HG03442 (cell line): Measurements from ENCODE around the gene FAM111B.
"Not testable (repeated sequence)": the region's sequence is repeated elsewhere in the genome, so short reads cannot be mapped to it uniquely, and the experiment has no call there.

Experiments
- ATAC-seq: cut with Tn5 transposase; IDR thresholded peaks from one replicate; pipeline ENCODE4 v1.9.1; 2021; ENCODE audit warnings: mild to moderate bottlenecking, moderate library complexity; ENCODE audit not compliant: unreplicated experiment

Gene FAM111B

DNA sequence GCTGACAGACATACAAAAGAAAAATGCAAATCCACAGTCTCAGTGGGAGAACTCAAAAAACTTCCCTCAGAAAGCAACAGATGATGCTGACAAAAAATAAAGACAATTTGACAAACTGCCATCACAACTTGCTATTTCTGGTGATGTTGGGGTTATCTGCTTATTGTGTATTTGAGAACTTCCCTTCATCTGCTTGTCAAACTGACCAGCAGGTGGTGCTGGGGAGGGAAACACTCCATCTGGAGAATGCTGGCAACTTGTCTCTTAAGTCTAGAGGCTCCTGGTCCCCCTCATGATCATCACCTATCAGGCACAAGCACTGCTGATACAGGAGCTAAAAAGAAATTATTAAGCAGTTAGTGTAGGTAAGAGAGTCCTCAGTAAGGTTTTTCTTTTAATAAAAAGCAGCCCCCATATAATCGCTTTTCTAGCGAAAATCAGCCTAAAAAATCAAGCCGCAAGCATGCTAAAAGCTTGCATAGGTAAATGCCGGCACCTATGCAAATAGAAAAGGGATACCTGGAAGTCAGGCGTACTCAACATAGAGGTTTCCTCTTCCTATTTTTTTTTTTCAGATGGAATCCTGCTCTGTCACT is 9.8 kb upstream of the FAM111B start:
- ATAC-seq, result no peak

DNA sequence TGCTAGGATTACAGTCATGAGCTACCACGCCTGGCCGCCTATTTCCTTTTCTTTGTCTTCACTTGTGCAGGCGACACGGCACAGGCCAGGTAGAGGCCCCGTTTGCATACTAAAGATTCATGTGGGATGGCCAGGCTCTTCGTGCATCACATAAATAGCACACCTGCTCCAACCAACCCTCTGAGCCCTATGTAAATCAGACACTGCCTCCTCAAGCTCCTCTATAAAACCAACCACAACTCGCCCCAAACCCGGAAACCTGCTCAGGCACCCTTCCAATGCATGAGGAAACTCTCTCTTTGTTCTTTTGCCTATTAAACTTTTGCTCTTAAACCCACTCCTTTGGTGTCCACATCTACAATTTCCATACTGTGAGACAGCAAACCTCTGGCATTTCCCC is 9.1 kb upstream of the FAM111B start:
- not testable (repeated sequence) for ATAC-seq

DNA sequence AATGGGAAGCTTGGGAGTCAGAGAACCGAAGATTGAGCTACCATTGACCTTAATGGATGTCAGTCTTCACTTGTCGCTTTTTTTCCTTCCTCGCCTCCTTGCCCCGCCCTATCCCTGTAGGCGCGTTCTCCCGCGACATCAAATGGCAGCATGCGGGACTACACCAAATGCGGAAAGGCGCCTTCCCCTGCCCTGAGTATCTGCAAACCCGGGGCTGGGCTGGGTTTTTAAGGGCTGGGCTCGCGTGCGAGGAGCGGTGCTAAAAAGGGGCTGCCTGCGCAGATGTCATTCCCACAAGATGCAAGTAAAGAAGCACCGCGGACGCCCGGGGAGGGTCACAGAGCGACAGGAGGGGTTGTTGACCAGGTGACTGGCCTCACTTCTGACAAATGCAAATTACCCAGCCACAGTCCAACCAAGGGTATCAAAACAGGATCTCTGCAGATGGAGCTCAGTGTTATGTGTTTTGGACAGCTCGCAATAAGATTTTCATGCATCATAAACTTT is 4.7 kb upstream of the FAM111B start:
- ATAC-seq, result peak; percentile 62

DNA sequence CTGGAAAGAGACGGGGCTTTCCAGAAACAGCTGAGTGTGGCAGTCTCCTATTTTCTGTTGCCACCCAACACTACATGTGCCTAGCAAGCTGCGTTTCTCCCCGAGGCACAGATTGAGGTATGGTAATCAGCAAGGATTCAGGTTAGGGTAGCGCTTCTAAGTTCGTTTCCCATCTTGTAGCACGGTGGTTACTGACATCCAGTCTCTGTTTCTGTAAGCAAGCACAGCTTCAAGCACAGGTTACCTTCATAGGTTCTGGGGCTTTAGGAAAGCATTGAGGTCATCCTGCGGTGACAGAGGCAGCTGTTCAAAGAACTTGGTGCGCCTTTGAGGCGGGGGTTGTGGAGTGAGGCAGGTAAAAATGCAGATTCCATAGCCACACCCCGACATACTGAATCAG is 684 bp downstream of the FAM111B start:
- peak; percentile 28 for ATAC-seq

DNA sequence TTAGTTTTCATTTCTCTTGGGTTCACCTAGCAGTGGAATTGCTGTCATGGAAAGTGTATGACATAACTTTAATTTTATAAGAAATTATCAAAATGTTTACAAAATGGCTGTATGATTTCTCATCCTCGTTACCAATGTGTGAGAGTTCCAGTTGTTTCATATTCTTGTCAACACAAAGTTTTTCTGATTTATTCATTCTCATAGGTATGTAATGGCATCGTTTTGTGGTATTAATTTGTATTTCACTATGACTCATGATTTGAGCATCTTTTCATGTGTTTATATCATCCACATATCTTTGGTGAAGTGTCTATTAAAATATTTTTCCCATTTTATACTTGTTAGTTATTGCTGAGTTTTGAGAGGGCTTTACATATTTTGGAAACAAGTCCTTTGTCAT is 5.5 kb downstream of the FAM111B start:
- ATAC-seq, result no peak

DNA sequence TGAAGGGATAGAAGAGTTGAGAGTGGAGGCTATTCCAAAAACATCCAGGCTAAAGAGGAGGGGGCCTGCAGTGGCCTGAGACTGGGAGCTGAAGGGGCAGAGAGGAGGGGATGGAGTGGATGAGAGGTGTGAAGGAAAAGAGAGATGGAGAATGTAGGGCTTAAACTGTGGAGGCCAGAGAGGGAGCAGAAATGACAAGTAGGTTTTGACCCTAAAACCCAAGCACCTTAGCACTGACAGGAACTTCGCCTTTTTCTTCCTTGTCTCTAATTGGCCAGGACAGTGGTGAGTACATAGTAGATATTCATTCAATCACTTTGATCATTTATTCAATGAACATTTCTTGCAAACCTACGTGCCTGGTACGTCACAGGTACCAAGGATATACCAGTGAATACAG is 7.3 kb downstream of the FAM111B start:
- no peak for ATAC-seq

DNA sequence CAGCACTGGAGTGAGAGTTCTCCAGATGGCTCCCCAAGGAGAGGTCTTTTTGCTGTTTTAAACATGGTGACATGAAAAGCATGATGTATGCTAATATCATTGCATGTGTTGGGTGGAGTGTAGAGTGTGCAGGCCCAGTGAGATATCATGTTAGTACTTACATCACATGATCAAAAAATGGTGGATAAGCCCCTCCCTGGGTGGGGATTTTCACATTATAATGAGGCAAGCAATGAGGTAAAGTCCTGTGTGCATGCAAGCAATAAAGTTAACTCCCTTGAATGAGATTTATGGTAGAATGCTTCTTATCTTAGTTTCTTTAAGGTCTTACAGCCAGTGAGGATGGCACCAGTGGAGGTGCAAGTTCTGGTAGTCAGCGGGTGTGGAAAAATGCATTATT is 8.5 kb downstream of the FAM111B start:
- no peak for ATAC-seq

DNA sequence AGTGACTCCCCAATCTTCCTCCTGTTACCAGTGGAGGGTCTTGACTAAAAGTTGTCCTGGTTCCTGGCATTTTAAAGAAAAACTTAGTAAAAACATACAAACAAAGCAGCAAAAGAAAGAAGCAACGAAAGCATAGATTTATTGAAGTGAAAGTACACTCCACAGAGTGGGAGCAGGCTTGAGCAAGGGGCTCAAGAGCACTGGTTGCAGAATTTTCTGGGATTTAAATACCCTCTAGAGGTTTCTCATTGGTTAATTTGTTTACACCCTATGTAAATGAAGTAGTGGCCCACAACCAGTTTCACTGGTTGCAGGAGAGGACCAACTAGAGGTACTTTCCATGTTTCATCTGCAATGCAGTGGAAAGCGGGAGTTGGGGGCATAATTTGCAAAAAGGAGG is 10.7 kb downstream of the FAM111B start:
- ATAC-seq, result no peak

DNA sequence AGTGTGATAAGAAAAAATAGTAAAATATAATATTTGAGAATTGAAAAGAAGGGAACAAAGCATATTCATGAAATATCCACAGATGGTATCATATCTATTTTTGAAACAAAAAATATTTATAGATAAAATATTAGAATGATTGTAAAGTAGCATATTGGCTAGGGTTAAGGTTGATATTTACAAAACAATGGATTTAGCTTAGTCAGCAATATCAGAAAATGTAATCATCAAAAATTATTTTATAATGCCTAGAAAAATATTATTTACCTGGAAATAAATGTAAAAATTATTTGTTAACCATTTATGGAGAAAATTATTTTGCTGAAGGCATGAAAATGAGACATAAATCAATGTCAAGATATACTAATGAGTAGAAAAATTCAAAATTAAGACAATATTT is 12.8 kb downstream of the FAM111B start:
- no peak for ATAC-seq

DNA sequence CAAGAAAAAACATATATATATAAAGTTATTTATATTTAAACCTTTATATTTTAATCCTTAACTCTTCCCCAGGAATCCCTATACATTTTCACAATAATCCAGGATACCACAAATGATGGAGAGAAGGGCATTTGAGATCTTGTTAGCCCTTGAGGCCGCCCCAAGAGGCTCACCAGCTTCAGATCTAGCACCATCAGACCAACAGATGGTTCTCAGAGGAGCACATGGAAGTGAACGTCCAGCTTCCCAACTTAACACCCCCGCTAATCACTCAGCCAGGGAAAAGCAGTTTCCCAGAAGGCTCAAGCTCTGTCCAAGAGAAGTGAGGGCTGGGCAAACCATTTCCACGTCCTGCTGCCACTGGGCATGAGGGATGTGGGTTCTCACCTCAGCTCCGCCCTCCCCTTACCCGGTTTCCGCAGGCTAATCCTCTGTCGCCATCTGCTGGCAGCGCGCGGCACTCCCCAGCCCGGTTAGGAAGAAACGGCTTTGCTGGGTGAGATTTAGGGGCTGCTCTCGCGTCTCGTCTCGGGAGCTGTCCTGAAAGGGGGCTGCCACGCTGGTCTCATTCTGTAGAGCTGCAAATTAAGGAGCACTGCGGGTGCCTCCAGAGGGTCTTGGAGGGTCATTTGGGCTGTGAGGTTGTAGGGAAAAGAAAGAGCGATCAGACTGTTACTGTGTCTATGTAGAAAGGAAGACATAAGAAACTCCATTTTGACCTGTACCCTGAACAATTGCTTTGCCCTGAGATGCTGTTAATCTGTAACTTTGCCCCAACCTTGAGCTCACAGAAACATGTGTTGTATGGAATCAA is 28.8 kb downstream of the FAM111B start:
- ATAC-seq, result peak; percentile 93

DNA sequence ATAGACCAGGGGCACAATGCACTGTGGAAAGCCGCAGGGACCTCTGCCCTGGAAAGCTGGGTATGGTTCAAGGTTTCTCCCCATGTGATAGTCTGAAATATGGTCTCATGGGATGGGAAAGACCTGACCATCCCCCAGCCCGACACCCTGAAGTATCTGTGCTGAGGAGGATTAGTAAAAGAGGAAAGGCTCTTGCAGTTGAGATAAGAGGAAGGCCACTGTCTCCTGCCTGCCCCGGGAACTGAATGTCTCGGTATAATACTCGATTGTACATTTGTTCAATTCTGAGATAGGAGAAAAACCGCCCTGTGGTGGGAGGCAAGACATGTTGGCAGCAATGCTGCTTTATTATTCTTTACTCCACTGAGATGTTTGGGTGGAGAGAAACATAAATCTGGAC is 29.5 kb downstream of the FAM111B start:
- not testable (repeated sequence) for ATAC-seq

DNA sequence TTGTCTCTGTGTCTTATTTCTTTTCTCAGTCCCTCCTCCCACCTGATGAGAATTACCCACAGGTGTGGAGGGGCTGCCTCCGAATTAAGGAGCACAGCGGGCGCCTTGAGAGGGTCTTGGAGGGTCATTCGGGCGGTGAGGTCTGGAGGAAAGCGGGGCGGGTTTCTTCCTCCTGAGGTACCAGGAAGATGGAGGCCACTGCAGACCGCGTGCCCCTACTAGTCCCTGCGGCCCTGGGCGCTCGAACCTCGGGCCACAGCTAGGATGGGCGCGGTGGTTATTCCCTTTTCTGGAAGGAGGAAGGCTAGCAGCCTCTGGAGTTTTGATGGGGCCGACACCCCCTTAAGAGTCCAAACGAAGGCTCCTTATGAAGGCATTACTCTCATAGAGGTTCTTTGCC is 30.2 kb downstream of the FAM111B start:
- ATAC-seq, result no peak

DNA sequence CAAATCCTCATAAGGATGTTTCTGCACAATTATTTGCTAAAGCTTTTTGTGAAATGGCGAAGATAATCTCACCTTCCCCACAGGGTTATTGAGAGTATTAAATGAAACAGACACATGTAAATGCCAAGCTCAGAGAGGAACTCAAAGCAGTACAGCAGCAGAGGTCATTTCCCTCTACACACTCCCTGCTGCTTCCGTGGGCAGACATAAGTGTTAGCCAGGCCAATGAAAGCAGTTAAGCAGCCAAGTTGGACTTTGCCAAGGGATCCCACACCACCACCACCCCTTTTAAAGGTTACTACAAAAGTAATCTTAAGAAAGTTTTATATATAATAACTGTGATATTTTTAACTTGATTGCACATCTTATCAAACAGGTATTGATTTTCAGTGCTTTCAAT is 31.6 kb downstream of the FAM111B start:
- ATAC-seq, result no peak

DNA sequence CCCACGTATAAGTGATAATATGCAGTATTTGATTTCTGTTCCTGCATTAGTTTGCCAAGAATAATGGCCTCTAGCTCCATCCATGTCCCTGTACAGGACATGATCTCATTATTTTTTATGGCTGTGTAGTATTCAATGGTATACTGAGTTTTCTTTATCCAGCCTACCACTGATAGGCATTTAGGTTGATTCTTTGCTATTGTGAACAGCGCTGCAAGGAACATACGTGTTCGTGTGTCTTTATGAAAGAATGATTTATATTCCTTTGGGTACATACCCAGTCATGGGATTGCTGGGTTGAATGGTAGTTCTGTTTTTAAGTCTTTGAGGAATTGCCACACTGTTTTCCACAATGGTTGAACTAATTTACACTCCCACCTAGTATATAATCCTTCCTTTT is 34.2 kb downstream of the FAM111B start:
- no peak for ATAC-seq

DNA sequence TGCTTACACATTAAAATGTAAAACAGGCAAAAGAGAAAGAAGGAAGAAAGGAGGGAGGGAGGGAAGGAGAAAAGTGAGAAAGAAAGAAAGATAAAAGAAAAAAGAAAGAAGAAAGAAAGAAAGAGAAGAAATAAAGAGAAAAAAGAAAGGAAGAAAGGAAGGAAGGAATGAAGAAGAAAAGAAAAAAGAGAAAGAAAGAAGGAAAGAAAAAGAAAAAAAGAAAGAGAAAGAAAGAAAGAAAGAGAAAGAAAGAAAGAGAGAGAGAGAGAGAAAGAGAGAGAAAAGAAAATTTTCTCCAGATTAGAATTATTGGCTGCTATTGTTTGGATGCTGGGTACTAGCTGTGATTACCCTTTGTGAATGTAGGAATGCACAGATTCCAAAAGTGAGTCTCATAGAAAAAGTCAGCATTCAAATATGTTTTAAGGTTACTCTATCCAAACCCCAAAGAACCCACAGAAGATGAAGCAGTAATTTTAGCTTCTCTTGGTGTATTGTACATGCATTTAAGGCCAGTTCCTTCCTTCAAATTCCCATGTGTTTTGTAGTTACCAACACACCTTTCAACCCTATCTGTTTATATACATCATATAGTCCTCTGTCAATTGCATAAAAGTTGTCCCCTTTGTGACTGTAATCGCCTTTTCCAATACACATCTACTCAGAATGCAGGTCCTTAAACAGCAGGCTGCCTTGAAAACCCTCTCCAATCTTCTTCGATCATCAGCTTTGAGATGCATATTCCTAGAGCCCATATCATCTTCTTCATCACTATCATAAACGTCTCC is 34.8 kb downstream of the FAM111B start:
- ATAC-seq, result no peak

DNA sequence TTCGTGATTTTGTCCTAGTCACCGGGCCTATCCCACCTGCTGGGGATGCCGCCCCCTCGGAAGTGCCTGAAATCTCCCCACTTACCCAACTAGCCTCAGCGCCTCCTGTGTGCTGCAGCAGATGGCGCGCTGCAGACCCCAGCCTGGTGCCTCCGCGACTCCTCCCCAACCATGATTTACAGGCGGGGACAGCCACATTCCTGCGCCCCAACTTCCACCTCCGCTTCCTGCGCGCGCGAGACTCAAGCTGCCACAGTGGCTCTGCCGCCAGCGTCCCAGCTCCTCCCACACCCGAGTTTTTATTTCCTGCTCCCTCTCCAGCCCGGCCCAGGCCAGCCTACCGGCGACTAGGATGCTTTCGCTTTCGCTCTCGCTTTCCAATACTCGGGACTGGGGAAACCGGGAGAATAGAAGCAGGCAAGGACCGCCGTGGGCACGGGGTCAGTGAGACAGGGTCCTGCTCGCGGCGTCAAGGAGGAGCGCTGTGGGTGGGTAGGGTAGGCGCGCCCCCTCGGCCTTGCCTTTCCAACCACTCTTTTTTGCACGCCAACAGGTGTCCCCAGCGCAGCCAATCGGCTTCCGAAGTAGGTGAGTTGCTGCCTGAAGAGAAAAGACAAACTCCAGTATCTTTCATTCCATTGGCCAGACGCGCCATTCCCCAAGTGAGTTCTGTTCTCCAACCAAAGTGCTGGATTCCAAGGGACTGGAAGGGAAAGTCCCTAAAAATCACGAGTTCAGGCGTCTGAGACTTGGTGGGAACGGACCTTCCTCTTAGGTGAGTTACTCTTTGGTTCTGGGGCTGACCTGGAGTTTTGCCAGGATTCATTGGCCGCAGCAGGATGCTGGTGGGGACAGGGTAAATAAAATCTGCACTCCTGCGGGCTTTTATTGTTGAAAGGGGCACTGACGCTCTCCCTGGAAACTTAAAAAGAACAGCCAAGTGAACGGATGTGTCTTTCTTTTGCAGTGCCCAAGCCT is 35.8 kb downstream of the FAM111B start, which contains the start of gene FAM111A:
TSS of gene FAM111A (plus strand) at position 327 of the 978 bp plus-strand sequence. CDS start 6,017 bp downstream, outside the sequence.
- peak; percentile 80 for ATAC-seq

DNA sequence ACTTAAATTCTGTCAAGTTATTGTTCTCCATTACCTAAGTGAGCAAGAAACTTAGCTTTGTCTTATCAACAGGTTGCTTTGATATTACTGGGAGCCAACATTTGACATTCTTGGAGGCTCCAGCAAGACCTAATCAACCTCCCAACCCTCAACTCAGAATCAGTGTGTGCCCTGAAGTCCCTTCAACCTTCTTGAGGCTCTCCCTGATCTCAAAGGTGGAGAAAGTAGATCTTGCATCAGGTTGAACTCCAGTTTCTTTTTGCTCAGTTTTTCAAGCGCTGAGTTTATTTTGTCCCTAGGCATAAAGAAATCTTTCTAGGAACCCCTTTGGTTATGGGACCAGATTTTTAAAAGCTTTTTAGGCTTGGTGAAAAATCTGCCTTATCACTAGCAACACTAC is 37.1 kb downstream of the FAM111B start:
- no peak for ATAC-seq

DNA sequence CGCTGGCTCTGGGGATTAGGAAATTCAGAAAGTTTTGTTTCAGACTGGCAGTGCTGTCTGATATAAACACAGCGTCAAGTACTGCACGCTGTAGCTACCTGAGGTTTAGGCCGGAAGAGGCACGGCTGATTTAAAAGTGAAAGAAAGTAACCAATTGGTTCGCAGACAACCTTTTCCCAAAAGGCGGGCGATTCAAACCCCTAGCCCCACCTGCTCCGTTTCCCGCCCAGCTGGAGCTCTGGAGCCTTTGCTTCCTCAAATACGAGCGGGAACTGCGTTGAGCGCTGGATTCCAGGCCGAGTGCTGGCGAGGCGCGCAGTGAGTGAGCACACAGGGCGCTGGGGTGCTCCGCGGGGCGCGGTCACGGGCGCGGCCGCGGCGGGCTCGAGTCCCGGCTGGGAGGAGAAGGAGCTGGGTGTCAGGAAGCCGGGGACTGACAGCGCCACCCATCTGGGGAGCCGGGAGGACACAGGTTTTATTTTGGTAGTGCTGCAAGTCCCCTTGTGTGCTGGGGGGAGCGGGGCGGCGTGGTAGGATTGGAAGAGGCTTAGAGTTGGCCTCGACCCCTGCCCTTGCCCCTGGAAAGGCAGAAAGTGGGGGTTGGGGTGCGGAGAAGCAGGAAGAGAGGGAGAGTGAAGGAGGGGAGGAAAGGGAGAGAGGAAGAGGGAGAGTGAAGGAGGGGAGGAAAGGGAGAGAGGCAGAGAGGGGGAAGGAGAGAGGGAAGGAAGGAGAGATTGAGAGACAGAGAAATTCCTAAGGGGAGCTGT is 37.7 kb downstream of the FAM111B start:
- peak; percentile 54 for ATAC-seq

DNA sequence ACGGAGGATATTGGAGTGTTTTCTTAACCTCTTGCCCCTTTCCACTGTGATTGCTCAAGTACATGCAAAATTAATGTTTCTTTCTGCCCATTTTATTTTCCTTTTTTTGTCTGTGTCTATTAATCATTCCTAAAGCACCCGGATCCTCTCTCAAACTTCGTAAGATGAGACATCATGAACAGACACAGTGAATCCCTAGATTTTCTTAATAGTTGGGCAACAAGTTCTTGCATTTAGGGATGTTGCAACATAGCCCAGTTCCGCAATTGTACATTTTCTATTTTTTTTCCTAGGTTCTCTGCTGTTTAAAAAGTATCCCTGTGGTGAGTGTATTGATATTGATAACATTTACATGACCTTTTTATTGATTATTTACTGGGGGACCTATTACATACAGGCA is 38.5 kb downstream of the FAM111B start:
- no peak for ATAC-seq

DNA sequence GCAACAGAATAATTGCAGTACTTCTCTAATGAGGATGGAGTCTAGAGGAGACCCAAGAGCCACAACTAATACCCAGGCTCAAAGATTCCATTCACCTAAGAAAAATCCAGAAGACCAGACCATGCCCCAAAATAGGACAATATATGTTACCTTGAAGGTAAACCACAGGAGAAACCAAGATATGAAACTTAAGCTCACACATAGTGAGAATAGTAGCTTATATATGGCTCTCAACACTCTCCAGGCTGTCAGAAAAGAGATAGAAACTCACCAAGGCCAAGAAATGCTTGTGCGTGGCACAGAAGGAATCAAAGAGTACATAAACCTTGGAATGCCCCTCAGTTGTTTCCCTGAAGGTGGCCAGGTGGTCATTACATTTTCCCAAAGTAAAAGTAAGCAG is 44.7 kb downstream of the FAM111B start:
- ATAC-seq, result peak; percentile 36
